Measurements from ENCODE around the gene RAB1A. TPM values are rescaled to one million over a fixed set of nuclear protein-coding genes. Genes with fewer than 3 reads are reported as not detected.

The RAB1A gene
- total and polyA plus RNA-seq, 4 donors: 104 to 159 (median 136) TPM

DNA sequence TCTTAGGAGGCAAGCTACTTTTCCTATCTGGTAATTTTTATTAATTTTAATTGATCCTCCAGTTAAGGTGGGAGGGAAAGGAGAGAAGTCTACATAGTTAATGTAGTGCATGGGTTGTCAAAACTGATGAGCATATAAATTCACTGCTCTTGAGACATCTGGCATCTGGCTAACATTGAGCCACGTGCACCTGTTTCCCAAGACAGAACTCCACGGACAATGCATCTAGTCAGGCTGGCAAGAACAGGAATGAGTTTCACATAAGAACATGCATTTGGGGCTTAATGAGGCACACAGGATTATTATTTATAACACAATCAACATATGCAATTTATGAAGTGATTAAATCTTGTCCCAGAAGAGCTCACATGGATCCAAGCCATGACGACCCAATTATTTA, 16.2 kb upstream of the RAB1A start:
- Histone ChIP-seq H3K36me3 (ENCODE audit: control insufficient read depth in 4 of 4, insufficient read depth in 4 of 4, low read length in 4 of 4) (no peaks in the 10 kb centered on the region), H3K9ac (ENCODE audit: insufficient read depth in 1 of 2, low read length in 2 of 2) (no peak overlapping the region), H3K27me3 (ENCODE audit: control insufficient read depth in 3 of 3, insufficient read depth in 3 of 3, low read length in 2 of 3) (no peaks in the 10 kb centered on the region), H3K27ac (ENCODE audit: low read depth in 1 of 2, low read length in 1 of 2) (no peak overlapping the region), H3K4me1 (ENCODE audit: control insufficient read depth in 5 of 5, insufficient read depth in 5 of 5, low read length in 5 of 5) (no peaks in the 10 kb centered on the region), H3K4me3 (no peak overlapping the region), H3K9me3 (ENCODE audit: control insufficient read depth in 4 of 4, insufficient read depth in 3 of 4, low read length in 3 of 4) (no peaks in the 10 kb centered on the region)
- ATAC-seq (ENCODE audit: insufficient read depth, low FRiP score) (no peak), DNase-seq (no peak)
- TF ChIP-seq, protein P1, sequence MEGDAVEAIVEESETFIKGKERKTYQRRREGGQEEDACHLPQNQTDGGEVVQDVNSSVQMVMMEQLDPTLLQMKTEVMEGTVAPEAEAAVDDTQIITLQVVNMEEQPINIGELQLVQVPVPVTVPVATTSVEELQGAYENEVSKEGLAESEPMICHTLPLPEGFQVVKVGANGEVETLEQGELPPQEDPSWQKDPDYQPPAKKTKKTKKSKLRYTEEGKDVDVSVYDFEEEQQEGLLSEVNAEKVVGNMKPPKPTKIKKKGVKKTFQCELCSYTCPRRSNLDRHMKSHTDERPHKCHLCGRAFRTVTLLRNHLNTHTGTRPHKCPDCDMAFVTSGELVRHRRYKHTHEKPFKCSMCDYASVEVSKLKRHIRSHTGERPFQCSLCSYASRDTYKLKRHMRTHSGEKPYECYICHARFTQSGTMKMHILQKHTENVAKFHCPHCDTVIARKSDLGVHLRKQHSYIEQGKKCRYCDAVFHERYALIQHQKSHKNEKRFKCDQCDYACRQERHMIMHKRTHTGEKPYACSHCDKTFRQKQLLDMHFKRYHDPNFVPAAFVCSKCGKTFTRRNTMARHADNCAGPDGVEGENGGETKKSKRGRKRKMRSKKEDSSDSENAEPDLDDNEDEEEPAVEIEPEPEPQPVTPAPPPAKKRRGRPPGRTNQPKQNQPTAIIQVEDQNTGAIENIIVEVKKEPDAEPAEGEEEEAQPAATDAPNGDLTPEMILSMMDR (IDR thresholded peaks at IDR 0.05; ENCODE audit: control extremely low read depth, extremely low read depth): no peak
- WGBS, 2 donors: 82 to 89% methylated on average over 3 of the region's 3 CpGs

DNA sequence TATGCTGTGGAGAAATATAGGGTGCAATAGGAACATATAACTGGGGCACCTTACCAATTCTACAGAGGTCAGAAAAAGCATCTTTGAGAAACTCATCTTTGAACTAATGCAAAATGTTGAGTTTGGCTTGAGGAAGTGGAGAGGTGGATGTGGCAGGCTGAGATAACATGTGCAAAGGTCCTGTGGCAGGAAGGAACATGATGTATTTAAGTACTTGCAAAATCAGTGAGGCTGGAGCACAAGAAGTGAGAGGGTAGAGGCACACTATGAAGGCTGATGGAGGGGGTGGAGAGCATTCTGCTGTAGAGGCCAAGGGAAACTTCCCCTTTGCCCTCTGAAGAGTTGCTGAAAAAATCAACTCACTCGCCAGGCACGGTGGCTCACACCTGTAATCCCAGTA, 14.7 kb upstream of the RAB1A start:
- H3K36me3 ChIP-seq (ENCODE audit: control insufficient read depth in 4 of 4, insufficient read depth in 4 of 4, low read length in 4 of 4): no peaks in the 10 kb centered on the region
- DNase-seq (no peak), ATAC-seq (ENCODE audit: insufficient read depth, low FRiP score) (no peak)
- TF ChIP-seq, protein P1 (IDR thresholded peaks at IDR 0.05; ENCODE audit: control extremely low read depth, extremely low read depth): no peak
- no peak overlapping the region for H3K4me3 ChIP-seq
- no peak overlapping the region for H3K27ac ChIP-seq (ENCODE audit: low read depth in 1 of 2, low read length in 1 of 2)
- no peaks in the 10 kb centered on the region for H3K4me1 ChIP-seq (ENCODE audit: control insufficient read depth in 5 of 5, insufficient read depth in 5 of 5, low read length in 5 of 5)
- H3K9me3 ChIP-seq (ENCODE audit: control insufficient read depth in 4 of 4, insufficient read depth in 3 of 4, low read length in 3 of 4): no peaks in the 10 kb centered on the region
- WGBS, 2 donors: 40 to 46% methylated on average over 2 of the region's 2 CpGs
- H3K27me3 ChIP-seq (ENCODE audit: control insufficient read depth in 3 of 3, insufficient read depth in 3 of 3, low read length in 2 of 3): no peaks in the 10 kb centered on the region
- H3K9ac ChIP-seq (ENCODE audit: insufficient read depth in 1 of 2, low read length in 2 of 2): no peak overlapping the region

DNA sequence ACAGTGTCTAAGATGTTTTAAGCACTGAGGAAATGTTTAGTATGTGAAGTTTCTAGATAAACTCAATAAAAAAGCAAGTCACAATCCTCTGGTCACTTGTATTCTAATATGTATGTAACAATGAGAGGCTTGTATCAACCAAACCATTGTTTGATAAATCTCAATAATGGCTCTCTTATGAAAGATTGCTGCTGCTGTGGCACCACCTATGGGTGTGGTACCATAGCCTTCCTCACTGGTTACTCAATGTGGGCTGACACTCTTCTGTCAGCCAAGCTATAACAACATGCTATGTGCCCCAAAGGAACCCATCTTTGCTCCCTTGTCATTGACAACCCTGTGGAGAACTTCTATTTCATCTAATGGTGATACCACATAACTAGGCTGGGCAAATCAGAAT, 12.6 kb upstream of the RAB1A start:
- no peaks in the 10 kb centered on the region for H3K9me3 ChIP-seq (ENCODE audit: control insufficient read depth in 4 of 4, insufficient read depth in 3 of 4, low read length in 3 of 4)
- no peak overlapping the region for H3K27ac ChIP-seq (ENCODE audit: low read depth in 1 of 2, low read length in 1 of 2)
- H3K4me3 ChIP-seq: no peak overlapping the region
- no peak for ATAC-seq (ENCODE audit: insufficient read depth, low FRiP score)
- no peak overlapping the region for H3K9ac ChIP-seq (ENCODE audit: insufficient read depth in 1 of 2, low read length in 2 of 2)
- TF ChIP-seq, protein P1 (IDR thresholded peaks at IDR 0.05; ENCODE audit: control extremely low read depth, extremely low read depth): no peak
- no peaks in the 10 kb centered on the region for H3K4me1 ChIP-seq (ENCODE audit: control insufficient read depth in 5 of 5, insufficient read depth in 5 of 5, low read length in 5 of 5)
- H3K27me3 ChIP-seq (ENCODE audit: control insufficient read depth in 3 of 3, insufficient read depth in 3 of 3, low read length in 2 of 3): no peaks in the 10 kb centered on the region
- no peak for DNase-seq
- no peaks in the 10 kb centered on the region for H3K36me3 ChIP-seq (ENCODE audit: control insufficient read depth in 4 of 4, insufficient read depth in 4 of 4, low read length in 4 of 4)

DNA sequence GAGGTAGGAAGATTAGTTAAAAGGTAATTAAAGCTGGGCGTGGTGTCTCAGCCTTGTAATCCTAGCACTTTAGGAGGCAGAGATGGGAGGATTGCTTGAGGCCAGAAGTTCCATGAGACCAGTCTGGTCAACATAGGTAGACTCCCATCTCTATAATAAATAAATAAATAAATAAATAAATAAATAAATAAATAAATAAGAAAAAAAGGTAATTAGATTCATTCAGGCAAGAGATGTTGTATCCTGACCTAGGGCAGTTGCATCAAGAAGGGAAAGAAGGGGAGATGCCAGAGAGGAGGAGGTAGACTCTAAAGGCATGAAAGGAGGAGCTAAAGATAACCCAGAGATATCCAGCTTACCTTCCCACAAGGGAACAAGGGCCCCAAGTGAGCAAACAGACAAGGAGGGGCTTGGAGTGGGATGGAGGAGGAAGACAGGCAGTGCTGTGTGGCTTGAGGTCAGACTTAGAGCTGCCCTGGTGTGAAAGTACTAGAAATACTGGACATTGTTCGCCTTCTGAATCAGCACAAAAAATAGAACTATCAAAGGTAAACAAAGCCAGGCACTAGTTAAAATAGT, 7.4 kb upstream of the RAB1A start:
- Histone ChIP-seq H3K27ac (ENCODE audit: low read depth in 1 of 2, low read length in 1 of 2) (no peak overlapping the region), H3K4me1 (ENCODE audit: control insufficient read depth in 5 of 5, insufficient read depth in 5 of 5, low read length in 5 of 5) (no peaks in the 10 kb centered on the region), H3K9me3 (ENCODE audit: control insufficient read depth in 4 of 4, insufficient read depth in 3 of 4, low read length in 3 of 4) (no peaks in the 10 kb centered on the region), H3K4me3 (no peak overlapping the region), H3K36me3 (ENCODE audit: control insufficient read depth in 4 of 4, insufficient read depth in 4 of 4, low read length in 4 of 4) (no peaks in the 10 kb centered on the region), H3K27me3 (ENCODE audit: control insufficient read depth in 3 of 3, insufficient read depth in 3 of 3, low read length in 2 of 3) (no peaks in the 10 kb centered on the region), H3K9ac (ENCODE audit: insufficient read depth in 1 of 2, low read length in 2 of 2) (no peak overlapping the region)
- TF ChIP-seq, protein P1 (IDR thresholded peaks at IDR 0.05; ENCODE audit: control extremely low read depth, extremely low read depth): no peak
- no peak for ATAC-seq (ENCODE audit: insufficient read depth, low FRiP score)
- DNase-seq: no peak
- 96 to 98% methylated on average over 2 of the region's 2 CpGs for WGBS, 2 donors

Data from lung (tissue), 12 donors.